GM23338 (cell line): ENCODE measurements around the gene RNF182. TPM values are rescaled to one million over a fixed set of nuclear protein-coding genes. Genes with fewer than 3 reads are reported as not detected.

Source experiments
- ATAC-seq: fragments of 200-7000 bp; cut with Tn5 transposase; 3 replicates; pipeline ENCODE4 v1.9.1; 2020
- DNase-seq: peaks from one replicate; pipeline ENCODE4 v3.0.0-alpha.2; 2015; ENCODE audit warnings: low spot score
- H2AFZ ChIP-seq: fragments of 200-600 bp; sonication (generic); 2 replicates; pipeline ENCODE4 v1.8.0; 2016; ENCODE audit warnings: antibody characterized with exemption, mild to moderate bottlenecking, moderate library complexity
- H3F3A ChIP-seq: fragments of 200-600 bp; sonication (generic); replicated peaks from 2 replicates; pipeline ENCODE4 v1.8.0; 2017; ENCODE audit warnings: antibody characterized with exemption, mixed run types, low read depth
- H3K27ac ChIP-seq: fragments of 200-600 bp; sonication (generic); 2 replicates; pipeline ENCODE4 v1.6.1; 2016; ENCODE audit warnings: low read depth
- H3K27me3 ChIP-seq: fragments of 200-600 bp; sonication (generic); 2 replicates; pipeline ENCODE4 v1.8.0; 2016; ENCODE audit warnings: mild to moderate bottlenecking, mixed run types, moderate library complexity; ENCODE audit not compliant: insufficient read depth
- H3K36me3 ChIP-seq: fragments of 200-600 bp; sonication (generic); 2 replicates; pipeline ENCODE4 v1.8.0; 2016; ENCODE audit warnings: mild to moderate bottlenecking; ENCODE audit not compliant: insufficient read depth
- H3K4me1 ChIP-seq: fragments of 200-600 bp; sonication (generic); 2 replicates; pipeline ENCODE4 v1.8.0; 2016; ENCODE audit warnings: mild to moderate bottlenecking, moderate library complexity; ENCODE audit not compliant: insufficient read depth
- H3K4me2 ChIP-seq: fragments of 200-600 bp; sonication (generic); 2 replicates; pipeline ENCODE4 v1.7.1; 2017; ENCODE audit warnings: mixed run types
- H3K4me3 ChIP-seq: fragments of 200-600 bp; sonication (generic); 2 replicates; pipeline ENCODE4 v1.6.1; 2016; ENCODE audit warnings: mixed run types
- H3K79me2 ChIP-seq: fragments of 200-600 bp; sonication (generic); replicated peaks from 2 replicates; pipeline ENCODE4 v1.8.0; 2017; ENCODE audit warnings: mild to moderate bottlenecking; ENCODE audit not compliant: insufficient read depth
- H3K9me2 ChIP-seq: fragments of 200-600 bp; sonication (generic); 2 replicates; pipeline ENCODE4 v1.8.0; 2017; ENCODE audit not compliant: insufficient read depth
- H4K20me1 ChIP-seq: fragments of 200-600 bp; sonication (generic); replicated peaks from 2 replicates; pipeline ENCODE4 v1.8.0; 2017; ENCODE audit warnings: mild to moderate bottlenecking; ENCODE audit not compliant: insufficient read depth
- H3K27ac Mint-ChIP-seq: 2 replicates; pipeline ENCODE4 v1.8.0; 2020; ENCODE audit warnings: inconsistent platforms, mild to moderate bottlenecking, moderate library complexity, mixed read lengths
- H3K27me3 Mint-ChIP-seq: 3 replicates; pipeline ENCODE4 v1.8.0; 2022; ENCODE audit warnings: low read depth, mild to moderate bottlenecking, moderate library complexity, mixed read lengths, inconsistent platforms; ENCODE audit not compliant: insufficient read depth, poor library complexity
- H3K36me3 Mint-ChIP-seq: 3 replicates; pipeline ENCODE4 v1.8.0; 2021; ENCODE audit warnings: low read depth, mild to moderate bottlenecking, inconsistent platforms, moderate library complexity, mixed read lengths
- H3K4me1 Mint-ChIP-seq: 3 replicates; pipeline ENCODE4 v1.8.0; 2020; ENCODE audit warnings: mild to moderate bottlenecking, inconsistent platforms, mixed read lengths
- H3K4me3 Mint-ChIP-seq: 3 replicates; pipeline ENCODE4 v1.8.0; 2021; ENCODE audit warnings: moderate library complexity, mild to moderate bottlenecking, inconsistent platforms, mixed read lengths
- H3K9me3 Mint-ChIP-seq: 3 replicates; pipeline ENCODE4 v1.8.0; 2020; ENCODE audit warnings: moderate library complexity, mild to moderate bottlenecking, inconsistent platforms, mixed read lengths
- CREB1 ChIP-seq: fragments of 250-450 bp; sonication (Bioruptor Pico); IDR thresholded peaks from 2 replicates; pipeline ENCODE4 v1.5.0; 2020; ENCODE audit warnings: low read depth, mild to moderate bottlenecking, moderate library complexity
- EZH2 ChIP-seq: fragments of 200-600 bp; sonication (generic); IDR thresholded peaks from one replicate; pipeline ENCODE4 v1.8.0; 2017; ENCODE audit warnings: antibody characterized with exemption, mild to moderate bottlenecking, low read depth; ENCODE audit not compliant: unreplicated experiment
- EZH2phosphoT487 ChIP-seq: fragments of 200-600 bp; sonication (generic); IDR thresholded peaks from one replicate; pipeline ENCODE4 v1.8.1; 2018; ENCODE audit warnings: antibody characterized with exemption; ENCODE audit not compliant: unreplicated experiment
- JUNB ChIP-seq: IDR thresholded peaks from one replicate; pipeline ENCODE4 v1.6.1; 2016; ENCODE audit warnings: antibody characterized with exemption; ENCODE audit not compliant: unreplicated experiment
- NANOG ChIP-seq: IDR thresholded peaks from 2 replicates; pipeline ENCODE4 v1.6.1; 2016; ENCODE audit warnings: antibody characterized with exemption, borderline replicate concordance
- POLR2AphosphoS5 ChIP-seq: IDR thresholded peaks from 2 replicates; pipeline ENCODE4 v1.6.1; 2016; ENCODE audit warnings: antibody characterized with exemption, low read depth
- STAT1 ChIP-seq: IDR thresholded peaks from one replicate; pipeline ENCODE4 v1.6.1; 2016; ENCODE audit warnings: antibody characterized with exemption; ENCODE audit not compliant: unreplicated experiment
- ZNF114 ChIP-seq: fragments of 250-450 bp; sonication (Bioruptor Pico); IDR thresholded peaks from 2 replicates; pipeline ENCODE4 v1.5.0; 2020; ENCODE audit warnings: mild to moderate bottlenecking, moderate library complexity
- ZNF331 ChIP-seq: fragments of 250-450 bp; sonication (Bioruptor Pico); IDR thresholded peaks from 2 replicates; pipeline ENCODE4 v1.5.0; 2020; ENCODE audit warnings: low read depth, mild to moderate bottlenecking, moderate library complexity
- polyA plus RNA-seq: library from polyadenylated mRNA; unstranded; fragments of >200 nt; fragmentation: Nextera tagmentation; extraction: Ambion mirVana; gene quantifications from 2 replicates; pipeline ENCODE4 v1.2.1, GENCODE V29; 2016
- total RNA-seq: library from RNA; depleted of rRNA; stranded (reverse); fragments of >200 nt; shearing (Covaris generic); gene quantifications from 2 replicates; pipeline ENCODE4 v1.2.3, GENCODE V29; 2014
- TF ChIP-seq, protein P1 (sequence below): IDR thresholded peaks from 2 replicates; pipeline ENCODE4 v1.6.1; 2016; ENCODE audit warnings: antibody characterized with exemption
- TF ChIP-seq, protein P2 (sequence below), 2 experiments: fragments of 200-600 bp in 1 of 2; sonication (generic) in 1 of 2; conservative IDR thresholded peaks; 2 replicates each; pipeline versions ENCODE4 v1.5.1 to v1.6.1; 2016 to 2017; ENCODE audit warnings: antibody characterized with exemption in 2 of 2, low read depth in 2 of 2, mild to moderate bottlenecking in 2 of 2, moderate library complexity in 1 of 2
- TF ChIP-seq, protein P3 (sequence below): fragments of 250-450 bp; sonication (Bioruptor Pico); IDR thresholded peaks from 2 replicates; pipeline ENCODE4 v1.5.0; 2020; ENCODE audit warnings: mild to moderate bottlenecking, moderate library complexity
- TF ChIP-seq, protein P4 (sequence below): IDR thresholded peaks from one replicate; pipeline ENCODE4 v1.6.1; 2018; ENCODE audit warnings: antibody characterized with exemption; ENCODE audit not compliant: unreplicated experiment

RNF182 gene
- total and polyA plus RNA-seq, 2 experiments from 2014 or later: 3.2 to 9.8 TPM

DNA sequence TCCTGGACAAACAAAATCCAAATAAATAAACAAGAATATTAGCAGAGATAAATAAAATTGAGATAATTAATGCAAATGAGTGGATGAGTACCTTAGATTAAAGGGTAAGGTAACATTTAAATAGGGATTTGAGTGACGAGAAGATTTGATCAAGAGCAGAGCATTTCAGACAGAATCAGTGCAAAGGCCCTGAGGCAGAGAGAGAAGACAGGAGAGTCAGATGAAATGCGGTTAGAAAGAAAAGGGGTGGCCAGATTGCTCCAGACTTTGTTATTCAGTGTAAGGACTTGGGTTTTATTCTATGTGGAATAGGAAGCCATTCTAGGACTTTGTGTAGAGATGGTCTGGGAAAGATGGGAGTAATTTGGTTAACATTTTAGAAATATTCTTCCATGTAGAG is 10.0 kb downstream of the RNF182 start:
- peaks cover 3% of the 10 kb centered on the region for H3K36me3 Mint-ChIP-seq
- Histone ChIP-seq H3F3A (no peaks in the 10 kb centered on the region), H3K4me3 (no peak overlapping the region), H3K27ac (no peak overlapping the region), H2AFZ (no peak overlapping the region), H3K4me1 (peaks cover 6% of the 10 kb centered on the region; the same call in 1 of the 2 replicates), H3K4me2 (no peak overlapping the region), H3K27me3 (no peaks in the 10 kb centered on the region), H3K36me3 (no peaks in the 10 kb centered on the region), H3K79me2 (peaks cover 12% of the 10 kb centered on the region), H4K20me1 (no peaks in the 10 kb centered on the region), H3K9me2 (no peaks in the 10 kb centered on the region)
- no peaks in the 10 kb centered on the region for H3K27me3 Mint-ChIP-seq
- H3K9me3 Mint-ChIP-seq: no peaks in the 10 kb centered on the region
- H3K4me1 Mint-ChIP-seq: peaks cover 10% of the 10 kb centered on the region; the same call in 2 of the 3 replicates
- ATAC-seq: no peak
- H3K4me3 Mint-ChIP-seq: no peak overlapping the region
- no peak for TF ChIP-seq JUNB
- no peak for TF ChIP-seq EZH2phosphoT487
- no peak for TF ChIP-seq NANOG
- TF ChIP-seq, protein P1, sequence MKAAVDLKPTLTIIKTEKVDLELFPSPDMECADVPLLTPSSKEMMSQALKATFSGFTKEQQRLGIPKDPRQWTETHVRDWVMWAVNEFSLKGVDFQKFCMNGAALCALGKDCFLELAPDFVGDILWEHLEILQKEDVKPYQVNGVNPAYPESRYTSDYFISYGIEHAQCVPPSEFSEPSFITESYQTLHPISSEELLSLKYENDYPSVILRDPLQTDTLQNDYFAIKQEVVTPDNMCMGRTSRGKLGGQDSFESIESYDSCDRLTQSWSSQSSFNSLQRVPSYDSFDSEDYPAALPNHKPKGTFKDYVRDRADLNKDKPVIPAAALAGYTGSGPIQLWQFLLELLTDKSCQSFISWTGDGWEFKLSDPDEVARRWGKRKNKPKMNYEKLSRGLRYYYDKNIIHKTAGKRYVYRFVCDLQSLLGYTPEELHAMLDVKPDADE: no peak
- no peak for TF ChIP-seq ZNF114 (CRISPR knock-in tag)
- no peak for TF ChIP-seq EZH2
- TF ChIP-seq, protein P2, sequence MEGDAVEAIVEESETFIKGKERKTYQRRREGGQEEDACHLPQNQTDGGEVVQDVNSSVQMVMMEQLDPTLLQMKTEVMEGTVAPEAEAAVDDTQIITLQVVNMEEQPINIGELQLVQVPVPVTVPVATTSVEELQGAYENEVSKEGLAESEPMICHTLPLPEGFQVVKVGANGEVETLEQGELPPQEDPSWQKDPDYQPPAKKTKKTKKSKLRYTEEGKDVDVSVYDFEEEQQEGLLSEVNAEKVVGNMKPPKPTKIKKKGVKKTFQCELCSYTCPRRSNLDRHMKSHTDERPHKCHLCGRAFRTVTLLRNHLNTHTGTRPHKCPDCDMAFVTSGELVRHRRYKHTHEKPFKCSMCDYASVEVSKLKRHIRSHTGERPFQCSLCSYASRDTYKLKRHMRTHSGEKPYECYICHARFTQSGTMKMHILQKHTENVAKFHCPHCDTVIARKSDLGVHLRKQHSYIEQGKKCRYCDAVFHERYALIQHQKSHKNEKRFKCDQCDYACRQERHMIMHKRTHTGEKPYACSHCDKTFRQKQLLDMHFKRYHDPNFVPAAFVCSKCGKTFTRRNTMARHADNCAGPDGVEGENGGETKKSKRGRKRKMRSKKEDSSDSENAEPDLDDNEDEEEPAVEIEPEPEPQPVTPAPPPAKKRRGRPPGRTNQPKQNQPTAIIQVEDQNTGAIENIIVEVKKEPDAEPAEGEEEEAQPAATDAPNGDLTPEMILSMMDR (conservative IDR thresholded peaks at IDR 0.05; ENCODE audit: low read depth in 2 of 2): no peak
- TF ChIP-seq, protein P3, sequence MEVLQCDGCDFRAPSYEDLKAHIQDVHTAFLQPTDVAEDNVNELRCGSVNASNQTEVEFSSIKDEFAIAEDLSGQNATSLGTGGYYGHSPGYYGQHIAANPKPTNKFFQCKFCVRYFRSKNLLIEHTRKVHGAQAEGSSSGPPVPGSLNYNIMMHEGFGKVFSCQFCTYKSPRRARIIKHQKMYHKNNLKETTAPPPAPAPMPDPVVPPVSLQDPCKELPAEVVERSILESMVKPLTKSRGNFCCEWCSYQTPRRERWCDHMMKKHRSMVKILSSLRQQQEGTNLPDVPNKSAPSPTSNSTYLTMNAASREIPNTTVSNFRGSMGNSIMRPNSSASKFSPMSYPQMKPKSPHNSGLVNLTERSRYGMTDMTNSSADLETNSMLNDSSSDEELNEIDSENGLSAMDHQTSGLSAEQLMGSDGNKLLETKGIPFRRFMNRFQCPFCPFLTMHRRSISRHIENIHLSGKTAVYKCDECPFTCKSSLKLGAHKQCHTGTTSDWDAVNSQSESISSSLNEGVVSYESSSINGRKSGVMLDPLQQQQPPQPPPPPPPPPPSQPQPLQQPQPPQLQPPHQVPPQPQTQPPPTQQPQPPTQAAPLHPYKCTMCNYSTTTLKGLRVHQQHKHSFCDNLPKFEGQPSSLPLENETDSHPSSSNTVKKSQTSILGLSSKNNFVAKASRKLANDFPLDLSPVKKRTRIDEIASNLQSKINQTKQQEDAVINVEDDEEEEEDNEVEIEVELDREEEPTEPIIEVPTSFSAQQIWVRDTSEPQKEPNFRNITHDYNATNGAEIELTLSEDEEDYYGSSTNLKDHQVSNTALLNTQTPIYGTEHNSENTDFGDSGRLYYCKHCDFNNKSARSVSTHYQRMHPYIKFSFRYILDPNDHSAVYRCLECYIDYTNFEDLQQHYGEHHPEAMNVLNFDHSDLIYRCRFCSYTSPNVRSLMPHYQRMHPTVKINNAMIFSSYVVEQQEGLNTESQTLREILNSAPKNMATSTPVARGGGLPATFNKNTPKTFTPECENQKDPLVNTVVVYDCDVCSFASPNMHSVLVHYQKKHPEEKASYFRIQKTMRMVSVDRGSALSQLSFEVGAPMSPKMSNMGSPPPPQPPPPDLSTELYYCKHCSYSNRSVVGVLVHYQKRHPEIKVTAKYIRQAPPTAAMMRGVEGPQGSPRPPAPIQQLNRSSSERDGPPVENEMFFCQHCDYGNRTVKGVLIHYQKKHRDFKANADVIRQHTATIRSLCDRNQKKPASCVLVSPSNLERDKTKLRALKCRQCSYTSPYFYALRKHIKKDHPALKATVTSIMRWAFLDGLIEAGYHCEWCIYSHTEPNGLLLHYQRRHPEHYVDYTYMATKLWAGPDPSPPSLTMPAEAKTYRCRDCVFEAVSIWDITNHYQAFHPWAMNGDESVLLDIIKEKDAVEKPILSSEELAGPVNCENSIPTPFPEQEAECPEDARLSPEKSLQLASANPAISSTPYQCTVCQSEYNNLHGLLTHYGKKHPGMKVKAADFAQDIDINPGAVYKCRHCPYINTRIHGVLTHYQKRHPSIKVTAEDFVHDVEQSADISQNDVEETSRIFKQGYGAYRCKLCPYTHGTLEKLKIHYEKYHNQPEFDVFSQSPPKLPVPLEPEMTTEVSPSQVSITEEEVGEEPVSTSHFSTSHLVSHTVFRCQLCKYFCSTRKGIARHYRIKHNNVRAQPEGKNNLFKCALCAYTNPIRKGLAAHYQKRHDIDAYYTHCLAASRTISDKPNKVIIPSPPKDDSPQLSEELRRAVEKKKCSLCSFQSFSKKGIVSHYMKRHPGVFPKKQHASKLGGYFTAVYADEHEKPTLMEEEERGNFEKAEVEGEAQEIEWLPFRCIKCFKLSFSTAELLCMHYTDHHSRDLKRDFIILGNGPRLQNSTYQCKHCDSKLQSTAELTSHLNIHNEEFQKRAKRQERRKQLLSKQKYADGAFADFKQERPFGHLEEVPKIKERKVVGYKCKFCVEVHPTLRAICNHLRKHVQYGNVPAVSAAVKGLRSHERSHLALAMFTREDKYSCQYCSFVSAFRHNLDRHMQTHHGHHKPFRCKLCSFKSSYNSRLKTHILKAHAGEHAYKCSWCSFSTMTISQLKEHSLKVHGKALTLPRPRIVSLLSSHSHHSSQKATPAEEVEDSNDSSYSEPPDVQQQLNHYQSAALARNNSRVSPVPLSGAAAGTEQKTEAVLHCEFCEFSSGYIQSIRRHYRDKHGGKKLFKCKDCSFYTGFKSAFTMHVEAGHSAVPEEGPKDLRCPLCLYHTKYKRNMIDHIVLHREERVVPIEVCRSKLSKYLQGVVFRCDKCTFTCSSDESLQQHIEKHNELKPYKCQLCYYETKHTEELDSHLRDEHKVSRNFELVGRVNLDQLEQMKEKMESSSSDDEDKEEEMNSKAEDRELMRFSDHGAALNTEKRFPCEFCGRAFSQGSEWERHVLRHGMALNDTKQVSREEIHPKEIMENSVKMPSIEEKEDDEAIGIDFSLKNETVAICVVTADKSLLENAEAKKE (CRISPR knock-in tag): no peak
- no peak for TF ChIP-seq POLR2AphosphoS5
- no peak for TF ChIP-seq CREB1
- no peak for TF ChIP-seq STAT1
- TF ChIP-seq, protein P4, sequence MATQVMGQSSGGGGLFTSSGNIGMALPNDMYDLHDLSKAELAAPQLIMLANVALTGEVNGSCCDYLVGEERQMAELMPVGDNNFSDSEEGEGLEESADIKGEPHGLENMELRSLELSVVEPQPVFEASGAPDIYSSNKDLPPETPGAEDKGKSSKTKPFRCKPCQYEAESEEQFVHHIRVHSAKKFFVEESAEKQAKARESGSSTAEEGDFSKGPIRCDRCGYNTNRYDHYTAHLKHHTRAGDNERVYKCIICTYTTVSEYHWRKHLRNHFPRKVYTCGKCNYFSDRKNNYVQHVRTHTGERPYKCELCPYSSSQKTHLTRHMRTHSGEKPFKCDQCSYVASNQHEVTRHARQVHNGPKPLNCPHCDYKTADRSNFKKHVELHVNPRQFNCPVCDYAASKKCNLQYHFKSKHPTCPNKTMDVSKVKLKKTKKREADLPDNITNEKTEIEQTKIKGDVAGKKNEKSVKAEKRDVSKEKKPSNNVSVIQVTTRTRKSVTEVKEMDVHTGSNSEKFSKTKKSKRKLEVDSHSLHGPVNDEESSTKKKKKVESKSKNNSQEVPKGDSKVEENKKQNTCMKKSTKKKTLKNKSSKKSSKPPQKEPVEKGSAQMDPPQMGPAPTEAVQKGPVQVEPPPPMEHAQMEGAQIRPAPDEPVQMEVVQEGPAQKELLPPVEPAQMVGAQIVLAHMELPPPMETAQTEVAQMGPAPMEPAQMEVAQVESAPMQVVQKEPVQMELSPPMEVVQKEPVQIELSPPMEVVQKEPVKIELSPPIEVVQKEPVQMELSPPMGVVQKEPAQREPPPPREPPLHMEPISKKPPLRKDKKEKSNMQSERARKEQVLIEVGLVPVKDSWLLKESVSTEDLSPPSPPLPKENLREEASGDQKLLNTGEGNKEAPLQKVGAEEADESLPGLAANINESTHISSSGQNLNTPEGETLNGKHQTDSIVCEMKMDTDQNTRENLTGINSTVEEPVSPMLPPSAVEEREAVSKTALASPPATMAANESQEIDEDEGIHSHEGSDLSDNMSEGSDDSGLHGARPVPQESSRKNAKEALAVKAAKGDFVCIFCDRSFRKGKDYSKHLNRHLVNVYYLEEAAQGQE: no peak
- no peak for TF ChIP-seq ZNF331 (CRISPR knock-in tag)
- H3K27ac Mint-ChIP-seq: no peak overlapping the region
- no peak for DNase-seq
